Skin of body (tissue), 2 donors: ENCODE results near the gene ZNF236. TPM values are rescaled to one million over a fixed set of nuclear protein-coding genes. Genes with fewer than 3 reads are reported as not detected.
"Not testable (repeated sequence)": the region's sequence is repeated elsewhere in the genome, so short reads cannot be mapped to it uniquely, and the experiment has no call there.

Experiments
- DNase-seq: peaks from one replicate; lab custom pipeline; 2025; lab: John Stamatoyannopoulos, UW
- total RNA-seq: library from RNA; depleted of rRNA; stranded (reverse); fragments of >200 nt; gene quantifications from one replicate; pipeline ENCODE4 v1.2.3, GENCODE V29; 2014

ZNF236 gene
- total RNA-seq, 1 donor from 2014 or later, result 13.8 TPM

DNA sequence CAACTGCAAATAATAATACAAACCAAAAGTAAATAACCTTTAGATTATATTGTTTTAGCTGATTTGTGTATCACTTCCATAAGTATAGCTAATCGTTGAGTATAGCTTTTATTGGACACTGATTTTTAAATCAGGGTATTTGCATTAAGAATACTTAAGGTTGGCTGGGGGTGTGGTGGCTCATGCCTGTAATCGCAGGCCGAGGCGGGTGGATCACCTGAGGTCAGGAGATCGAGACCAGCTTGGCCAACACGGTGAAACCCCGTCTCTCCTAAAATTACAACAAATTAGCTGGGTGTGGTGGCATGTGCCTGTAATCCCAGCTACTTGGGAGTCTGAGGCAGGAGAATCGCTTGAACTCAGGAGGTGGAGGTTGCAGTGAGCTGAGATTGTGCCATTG, 122.0 kb downstream of the ZNF236 start:
- not testable (repeated sequence) for DNase-seq

DNA sequence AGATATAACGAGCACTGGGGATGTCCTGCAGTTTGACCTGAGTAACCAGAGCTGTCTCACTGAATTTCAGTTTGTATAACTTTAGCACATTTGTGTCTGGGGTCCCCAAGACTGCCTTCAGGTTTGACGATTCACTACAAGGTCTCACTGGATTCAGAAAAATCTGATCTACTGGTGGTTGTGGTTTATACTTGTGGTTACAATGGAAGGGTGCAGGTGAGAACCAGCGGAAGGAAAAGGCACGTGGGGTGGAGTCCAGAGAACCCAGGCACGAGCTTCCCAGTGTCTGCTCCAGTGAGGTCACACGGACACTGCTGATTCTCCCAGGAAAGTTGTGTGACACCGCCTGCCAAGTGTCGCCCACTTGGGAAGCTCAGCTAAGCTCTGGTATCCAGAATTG, 126.0 kb downstream of the ZNF236 start:
- DNase-seq, result no peak

DNA sequence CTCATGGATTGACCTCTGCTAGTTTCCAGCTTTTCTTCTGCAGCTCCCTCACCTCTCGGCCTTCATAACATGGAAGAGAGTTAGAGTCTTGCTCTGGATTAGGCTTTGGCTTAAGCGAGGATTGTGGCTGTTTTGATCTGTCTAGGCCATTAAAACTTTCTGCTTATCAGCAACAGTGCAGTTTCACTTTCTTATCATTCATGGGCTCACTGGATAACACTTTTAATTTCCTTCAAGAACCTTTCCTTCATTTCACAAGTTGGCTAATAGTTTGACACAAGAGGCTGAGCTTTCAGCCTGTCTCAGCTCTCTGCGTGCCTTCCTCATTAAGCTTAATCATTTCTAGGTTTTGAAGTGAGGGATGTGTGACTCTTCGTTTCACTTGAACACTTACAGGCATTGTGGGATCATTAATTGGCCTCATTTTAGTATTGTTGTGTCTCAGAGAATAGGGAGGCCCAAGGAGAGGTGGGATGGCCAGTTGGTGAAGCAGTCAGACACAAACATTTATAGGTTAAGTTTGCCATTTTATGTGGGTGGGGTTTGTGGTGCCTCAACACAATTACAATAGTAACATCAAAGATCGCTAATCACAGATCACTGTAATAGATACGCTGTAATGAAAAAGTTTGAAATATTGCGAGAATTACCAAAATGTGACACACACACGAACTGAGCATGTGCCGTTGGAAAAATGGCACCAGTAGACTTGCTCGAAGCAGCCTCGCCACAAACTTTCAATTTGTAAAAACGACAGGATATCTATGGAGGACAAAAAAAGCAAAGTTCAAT, 129.3 kb downstream of the ZNF236 start:
- DNase-seq, result no peak

DNA sequence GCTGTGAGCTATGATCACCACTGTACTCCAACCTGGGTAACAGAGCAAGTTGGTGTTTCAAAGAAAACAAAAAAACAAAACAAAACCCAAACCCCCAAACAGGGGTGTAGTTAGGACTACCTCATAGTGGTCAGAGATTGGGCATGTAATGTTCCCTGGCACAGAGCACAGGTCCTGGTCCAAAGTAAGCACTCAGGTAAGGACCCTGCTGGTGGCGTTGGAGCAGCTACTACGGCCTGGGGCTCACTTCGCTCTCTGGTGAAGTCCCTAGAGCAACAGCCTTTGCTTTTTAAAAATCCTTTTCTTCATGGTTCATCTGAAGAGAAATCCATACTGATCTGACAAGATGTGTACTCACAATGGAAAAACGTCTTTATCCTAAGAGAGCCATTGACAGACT, 130.4 kb downstream of the ZNF236 start:
- no peak for DNase-seq

DNA sequence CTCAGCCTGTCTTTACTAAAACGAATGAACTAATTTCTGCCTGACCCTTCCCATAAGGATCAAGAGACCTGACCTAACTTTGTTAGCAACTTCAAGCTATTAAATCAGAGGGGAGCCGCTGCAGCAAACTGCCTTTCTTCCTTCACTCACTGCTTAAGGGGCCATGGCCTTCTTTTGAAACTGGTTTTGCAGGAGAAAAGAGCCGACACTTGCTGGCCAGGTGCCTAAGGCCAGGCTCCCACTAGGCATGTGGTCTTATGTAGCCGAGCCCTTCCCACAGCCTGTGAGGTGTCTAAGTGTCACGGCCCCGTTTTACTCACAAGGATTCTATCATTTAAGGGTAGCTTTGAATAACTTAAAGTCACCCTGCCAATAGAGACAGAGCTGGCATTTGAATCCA, 130.8 kb downstream of the ZNF236 start:
- DNase-seq, result no peak

DNA sequence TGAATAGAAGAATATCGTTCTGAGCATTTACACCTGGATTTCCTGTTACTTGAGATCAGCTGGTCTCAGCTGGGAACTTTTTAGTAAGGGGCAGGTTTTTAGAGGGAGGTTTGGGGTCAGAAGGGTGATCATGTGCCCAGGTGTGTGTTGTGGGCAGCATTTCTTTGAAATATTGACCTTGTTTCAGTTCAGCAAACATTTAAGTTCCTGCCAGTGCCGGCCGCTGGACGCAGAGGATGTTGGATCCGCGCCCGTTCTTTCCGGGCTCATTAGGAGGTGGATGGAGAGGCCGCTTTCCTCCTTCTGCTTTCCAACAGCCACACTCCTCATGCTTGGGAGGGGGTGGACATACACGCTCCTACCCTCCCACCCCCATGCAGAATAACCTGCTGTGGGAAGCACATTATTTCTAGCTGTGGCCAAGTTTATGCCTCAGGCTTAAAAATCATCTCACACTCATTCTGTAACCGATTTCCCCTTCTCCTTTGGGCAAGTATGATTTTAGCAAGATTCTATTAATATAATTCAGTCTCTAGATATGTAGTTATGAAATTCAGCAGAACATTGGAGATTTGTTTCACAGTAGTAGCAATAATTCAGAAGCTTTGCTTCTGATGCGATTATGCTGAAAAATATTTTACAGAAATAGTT, 131.4 kb downstream of the ZNF236 start:
- DNase-seq, result no peak

DNA sequence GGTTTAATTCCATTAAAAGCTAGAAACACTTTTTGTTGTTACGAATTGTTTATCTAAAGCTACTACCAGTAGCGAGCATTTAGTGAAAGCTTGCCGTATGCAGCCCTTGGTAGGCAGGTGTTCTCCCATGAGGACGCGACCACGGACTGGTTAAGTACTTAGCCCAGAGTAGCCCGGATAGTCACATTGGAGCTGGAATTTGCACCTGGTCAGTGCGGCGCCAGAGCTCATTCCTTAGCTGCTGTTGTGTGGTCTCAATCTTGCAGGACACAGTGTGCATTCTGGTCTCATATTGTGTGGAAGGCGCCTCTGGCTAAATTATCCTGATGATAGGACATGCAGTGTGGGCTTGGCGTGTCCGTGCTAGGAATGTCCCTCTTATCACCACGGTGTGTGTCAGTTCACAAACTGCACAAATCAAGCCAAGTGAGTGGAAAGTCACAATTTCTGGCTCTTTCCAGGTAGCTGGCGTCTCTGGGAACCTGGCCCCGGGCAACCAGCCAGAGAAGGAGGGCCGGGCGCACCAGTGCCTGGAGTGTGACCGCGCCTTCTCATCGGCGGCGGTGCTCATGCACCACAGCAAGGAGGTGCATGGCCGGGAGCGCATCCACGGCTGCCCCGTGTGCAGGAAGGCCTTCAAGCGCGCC, 133.3 kb downstream of the ZNF236 start:
- DNase-seq, result no peak

DNA sequence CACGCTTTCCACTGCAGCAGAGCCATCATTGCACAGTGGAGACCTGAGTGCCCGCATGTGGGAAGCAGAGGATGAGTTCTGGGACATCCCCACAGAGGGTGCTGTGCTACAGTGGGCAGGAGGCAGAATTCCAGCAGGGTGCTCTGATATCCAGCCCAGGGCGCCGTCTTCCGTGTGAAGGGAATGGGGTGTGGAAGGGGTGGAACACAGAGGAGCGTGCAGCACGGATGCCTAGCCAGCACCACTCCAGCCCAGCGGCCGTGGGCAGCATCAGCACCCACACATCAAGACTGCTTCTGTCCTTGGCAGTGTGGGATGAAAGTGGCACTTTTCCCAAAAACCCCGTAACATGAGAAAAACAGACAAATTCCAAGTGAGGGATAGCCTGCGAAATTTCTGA, 134.3 kb downstream of the ZNF236 start:
- no peak for DNase-seq

DNA sequence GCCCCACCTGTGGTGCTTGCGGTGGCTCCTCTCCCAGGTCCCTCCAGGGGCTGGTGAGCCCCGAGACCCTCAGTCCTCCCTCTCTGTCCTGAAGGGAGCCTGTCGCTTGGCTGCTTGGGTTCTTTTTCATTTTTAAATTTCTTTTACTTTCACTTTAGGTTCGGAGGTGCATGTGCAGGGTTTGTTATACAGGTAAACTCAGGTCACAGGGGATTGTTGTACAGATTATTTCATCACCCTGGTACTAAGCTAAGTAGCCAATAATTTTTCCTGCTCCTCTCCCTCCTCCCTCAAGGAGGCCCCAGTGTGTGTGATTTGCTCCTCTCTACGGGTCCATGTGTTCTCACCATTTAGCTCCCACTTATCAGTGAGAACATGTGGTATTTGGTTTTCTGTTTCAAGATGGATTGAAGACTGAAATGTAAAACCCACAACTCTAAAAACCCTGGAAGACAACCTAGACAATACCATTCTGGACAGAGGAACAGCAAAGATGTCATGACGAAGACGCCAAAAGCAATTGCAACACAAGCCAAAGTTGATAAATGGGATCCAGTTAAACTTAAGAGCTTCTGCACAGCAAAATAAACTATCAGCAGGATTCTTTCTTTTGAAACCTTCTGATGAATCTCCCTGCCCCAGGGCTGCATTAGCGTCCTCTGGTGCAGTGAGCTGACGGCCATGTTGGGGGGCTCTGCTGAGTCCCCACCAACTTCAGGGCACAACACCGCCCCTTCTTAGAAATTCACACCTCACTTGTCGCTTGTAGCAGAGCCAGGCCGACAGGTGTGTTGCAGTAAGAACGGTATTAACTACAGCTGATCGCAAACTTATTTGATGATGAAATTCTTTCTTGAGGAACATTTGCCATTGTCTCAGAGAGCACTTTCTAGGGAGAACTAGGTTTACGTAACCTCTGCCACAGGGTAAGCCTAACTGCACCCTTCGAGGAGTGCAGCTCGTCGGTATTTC, 135.3 kb downstream of the ZNF236 start:
- no peak for DNase-seq

DNA sequence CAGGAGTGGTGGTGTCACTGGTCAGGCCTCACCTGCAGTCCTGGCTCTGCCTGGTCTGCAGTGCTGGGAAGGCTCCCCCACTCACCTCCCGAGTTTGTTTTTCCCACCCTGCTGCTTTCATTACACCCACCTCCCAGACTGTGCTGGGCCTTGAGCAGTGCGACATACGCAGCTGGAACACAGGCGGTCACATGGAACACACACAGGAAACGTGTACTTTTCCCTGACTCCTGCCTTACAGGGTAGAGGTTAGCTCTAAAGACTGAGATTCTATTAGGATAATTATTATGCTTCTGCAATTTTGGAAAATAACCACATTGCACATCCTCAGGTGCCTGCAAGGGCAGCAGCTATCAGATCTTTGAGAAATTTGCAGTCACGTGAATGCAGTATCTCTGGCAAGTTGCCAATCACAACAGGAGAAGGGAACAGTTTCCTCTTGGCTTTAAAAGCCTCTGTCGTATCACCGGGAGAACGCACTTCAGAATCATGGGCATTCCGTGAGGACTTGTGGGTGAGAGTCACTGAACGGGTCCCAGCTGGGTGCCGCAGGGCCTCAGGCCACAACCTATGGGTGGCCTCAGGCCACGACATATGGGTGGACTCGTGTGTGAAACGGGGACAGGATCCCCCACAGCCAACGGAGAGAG, 136.5 kb downstream of the ZNF236 start:
- DNase-seq, result no peak

DNA sequence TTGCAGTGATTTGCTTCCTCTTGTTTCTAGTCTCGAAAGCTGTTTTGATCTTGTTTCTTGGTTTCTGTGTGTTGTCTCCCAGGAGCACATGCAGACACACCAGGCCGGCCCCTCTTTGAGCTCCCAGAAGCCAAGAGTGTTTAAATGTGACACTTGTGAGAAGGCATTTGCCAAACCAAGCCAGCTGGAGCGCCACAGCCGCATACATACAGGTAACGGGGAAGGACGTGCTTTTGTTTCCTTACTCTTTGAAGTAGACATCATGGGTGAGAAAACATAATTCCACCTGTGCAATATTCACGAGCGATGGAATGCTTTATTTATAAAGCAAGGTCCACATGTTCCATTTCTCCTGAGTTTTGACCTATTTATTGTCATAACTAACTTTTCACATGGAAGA, 137.2 kb downstream of the ZNF236 start:
- no peak for DNase-seq

DNA sequence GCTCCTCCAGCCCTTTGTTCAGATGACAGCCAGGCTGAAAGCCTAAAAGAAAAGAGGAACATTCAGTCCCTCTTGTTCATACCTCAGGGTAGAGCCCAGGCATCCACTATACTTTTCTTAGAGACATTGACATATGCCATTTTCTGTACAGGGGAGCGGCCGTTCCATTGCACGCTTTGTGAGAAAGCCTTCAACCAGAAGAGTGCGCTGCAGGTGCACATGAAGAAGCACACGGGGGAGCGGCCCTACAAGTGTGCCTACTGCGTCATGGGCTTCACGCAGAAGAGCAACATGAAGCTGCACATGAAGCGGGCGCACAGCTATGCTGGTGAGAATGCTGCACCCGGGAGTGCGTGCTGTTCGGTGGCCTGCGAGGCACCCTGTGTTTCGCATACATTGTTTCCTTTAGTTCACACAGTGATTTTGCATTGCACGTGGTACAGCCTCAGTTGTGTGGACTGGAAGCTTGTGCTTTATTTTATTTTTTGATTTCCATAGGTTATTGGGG, 138.2 kb downstream of the ZNF236 start:
- no peak for DNase-seq

DNA sequence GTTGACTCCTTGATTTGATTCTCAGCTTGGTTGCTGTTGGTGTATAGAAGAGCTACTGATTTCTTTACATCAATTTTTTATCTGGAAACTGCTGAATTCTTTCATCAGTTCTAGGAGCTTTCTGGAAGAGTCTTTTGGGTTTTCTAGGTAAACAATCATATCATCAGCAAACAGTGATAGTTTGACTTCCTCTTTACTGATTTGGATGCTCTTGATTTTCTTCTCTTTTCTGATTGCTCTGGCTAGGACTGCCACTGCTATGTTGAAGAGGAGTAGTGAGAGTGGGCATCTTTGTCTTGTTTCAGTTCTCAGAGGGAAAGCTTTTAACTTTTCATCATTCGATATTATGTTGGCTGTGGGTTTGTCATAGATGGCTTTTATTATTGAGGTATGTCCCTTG, 140.5 kb downstream of the ZNF236 start:
- no peak for DNase-seq

DNA sequence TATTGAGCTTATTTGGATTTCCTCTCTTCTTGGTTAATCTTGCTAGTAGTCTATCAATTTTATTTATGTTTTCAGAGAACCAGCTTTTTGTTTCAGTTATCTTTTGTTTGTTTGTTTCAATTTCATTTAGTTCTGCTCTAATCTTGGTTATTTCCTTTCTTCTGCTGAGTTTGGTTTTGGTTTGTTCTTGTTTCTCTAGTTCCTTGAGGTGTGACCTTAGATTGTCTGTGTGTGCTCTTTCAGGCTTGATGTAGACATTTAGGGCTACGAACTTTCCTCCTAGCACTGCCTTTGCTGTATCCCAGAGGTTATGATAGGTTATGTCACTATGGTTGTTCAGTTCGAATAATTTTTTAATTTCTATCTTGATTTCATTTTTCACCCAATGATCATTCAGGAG, 141.6 kb downstream of the ZNF236 start:
- DNase-seq, result no peak

DNA sequence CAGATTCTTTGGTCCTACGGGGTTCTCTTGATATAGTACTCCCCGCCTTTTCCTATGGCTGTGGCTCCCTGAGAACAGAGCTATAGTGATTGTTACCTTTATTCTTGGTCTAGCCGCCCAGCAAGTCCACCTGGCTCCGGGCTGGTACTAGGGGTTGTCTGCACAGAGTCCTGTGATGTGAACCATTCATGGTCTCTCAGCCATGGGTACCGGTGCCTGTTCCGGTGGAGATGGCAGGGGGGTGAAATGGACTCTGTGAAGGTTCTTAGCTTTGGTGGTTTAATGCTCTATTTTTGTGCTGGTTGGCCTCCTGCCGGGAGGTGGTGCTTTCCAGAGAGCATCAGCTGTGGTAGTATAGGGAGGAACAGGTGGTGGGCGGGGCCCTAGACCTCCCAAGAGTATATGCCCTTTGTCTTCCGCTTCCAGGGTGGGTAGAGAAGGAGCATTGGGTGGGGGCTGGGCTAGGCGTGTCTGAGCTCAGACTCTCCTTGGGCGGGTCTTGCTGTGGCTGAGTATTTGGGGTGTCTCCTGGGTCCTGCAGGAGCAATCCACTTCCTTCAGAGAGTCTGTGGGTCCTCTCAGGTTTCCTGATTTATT, 143.3 kb downstream of the ZNF236 start:
- DNase-seq, result not testable (repeated sequence)

DNA sequence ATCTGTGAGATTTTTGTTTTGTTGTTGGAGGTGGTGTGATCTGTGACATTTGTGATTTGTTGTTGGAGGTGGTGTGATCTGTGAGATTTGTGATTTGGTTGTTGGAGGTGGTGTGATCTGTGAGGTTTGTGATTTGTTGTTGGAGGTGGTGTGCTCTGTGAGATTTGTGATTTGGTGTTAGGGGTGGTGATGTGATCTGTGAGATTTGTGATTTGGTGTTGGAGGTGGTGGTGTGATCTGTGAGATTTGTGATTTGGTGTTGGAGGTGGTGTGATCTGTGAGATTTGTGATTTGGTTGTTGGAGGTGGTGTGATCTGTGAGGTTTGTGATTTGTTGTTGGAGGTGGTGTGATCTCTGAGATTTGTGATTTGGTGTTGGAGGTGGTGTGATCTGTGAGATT, 144.9 kb downstream of the ZNF236 start:
- DNase-seq, result not testable (repeated sequence)

DNA sequence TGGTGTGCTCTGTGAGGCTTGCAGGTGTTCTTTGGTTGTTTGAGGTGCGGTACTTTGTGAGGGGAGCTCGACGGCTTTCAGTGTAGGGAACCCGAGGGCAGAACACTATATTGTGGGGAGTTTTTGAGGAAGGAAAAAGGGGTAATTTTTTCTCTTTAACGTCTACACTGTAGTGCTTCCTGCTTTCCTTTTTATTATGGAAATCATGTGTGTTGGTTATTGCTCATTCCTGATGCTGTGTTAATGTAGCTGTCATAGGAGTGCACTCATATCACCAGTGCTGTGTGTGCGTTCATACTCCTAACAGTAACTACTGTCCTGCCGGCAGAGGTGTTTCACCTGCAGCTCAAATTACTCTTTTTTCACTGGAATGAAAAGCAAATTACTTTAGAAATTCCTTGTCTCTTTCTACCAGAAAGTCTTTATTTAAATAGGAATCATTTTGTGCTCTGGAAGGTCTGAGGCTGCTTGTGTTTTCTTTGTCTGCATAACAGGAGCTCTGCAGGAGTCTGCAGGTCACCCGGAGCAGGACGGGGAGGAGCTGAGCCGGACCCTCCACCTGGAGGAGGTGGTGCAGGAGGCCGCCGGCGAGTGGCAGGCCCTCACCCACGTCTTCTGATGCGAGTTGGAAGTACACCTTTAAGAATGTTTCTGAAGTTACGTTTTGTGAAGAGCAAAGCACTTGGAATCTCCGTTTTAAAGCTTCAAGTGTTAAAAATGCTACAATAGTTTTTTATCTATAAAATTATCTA, 145.5 kb downstream of the ZNF236 start:
- no peak for DNase-seq

DNA sequence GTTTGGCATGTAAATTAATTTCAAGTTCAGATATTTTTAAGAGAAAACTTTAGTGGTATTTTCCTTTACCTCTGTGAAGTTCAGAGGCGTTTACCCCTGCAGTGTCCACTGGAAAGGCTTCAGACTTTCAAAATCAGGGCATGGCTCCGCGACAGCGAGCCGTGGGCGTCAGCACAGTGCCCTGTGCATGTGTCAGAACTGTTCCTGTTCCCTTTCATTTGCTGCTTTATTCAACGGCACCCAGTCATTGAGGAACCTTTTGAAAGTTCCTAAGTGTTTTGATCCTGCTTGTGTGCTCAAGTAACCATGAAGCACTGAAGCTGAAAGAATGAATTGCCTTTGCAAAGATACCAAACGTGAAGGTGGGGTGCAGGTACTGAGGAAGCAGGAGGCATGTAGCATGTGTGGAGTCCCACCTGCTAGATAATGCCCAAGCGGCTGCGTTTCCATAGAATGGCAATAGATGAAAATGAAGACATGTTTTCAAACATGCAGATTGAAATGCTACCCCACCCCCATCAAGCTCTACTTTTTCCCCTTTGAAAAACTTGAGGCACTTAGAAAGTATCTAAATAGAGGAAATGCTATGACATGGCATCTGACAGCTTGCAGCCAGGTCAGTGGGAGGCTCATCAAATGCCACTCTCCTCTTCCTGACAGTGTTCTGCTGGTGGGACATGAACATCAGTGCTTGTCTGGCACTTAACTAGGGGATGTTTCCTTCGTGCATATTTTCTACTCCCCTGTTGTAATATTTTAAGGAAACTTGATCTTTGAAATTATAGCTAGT, 148.6 kb downstream of the ZNF236 start:
- no peak for DNase-seq

DNA sequence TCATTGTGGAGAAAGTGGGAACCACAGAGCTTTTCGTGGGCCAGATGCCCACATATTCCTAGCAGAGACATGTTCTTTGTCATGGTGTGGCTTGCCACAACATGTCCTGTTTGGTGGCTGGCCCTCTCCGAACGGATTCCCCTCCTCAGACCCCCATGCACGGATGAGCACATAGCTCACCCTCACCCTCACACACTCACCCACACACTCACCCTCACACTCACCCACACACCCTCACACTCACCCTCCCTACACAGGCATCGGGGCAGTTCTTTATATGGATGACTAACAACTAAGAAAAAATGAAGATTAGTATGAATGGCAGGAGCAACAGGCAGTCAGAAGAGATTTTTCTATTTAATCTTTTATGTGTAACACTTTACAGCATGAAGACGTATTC, 149.9 kb downstream of the ZNF236 start:
- DNase-seq, result no peak
